Kidney (tissue), 14 donors: ENCODE data around the gene NOL4L. TPM values are rescaled to one million over a fixed set of nuclear protein-coding genes. Genes with fewer than 3 reads are reported as not detected.
A peak's percentile ranks its signal among the peaks of the same experiment; 100 is the strongest.

Experiments used
- DNase-seq, 5 donors: peaks; one replicate each; pipeline ENCODE4 v3.0.0-alpha.2; 2013 to 2020
- FAIRE-seq: peaks from 2 replicates; lab custom pipeline; 2012; peaks lifted over from hg19 to GRCh38; lab: Jason Lieb, UNC
- H3K27ac ChIP-seq, 2 donors: one replicate each; pipeline ENCODE4 v1.7.0; 2013; ENCODE audit warnings: low read depth in 2 of 2, low read length in 2 of 2, inconsistent platforms in 1 of 2
- H3K27me3 ChIP-seq: one replicate; pipeline ENCODE4 v1.7.1; 2013; ENCODE audit warnings: low read length, inconsistent platforms; ENCODE audit not compliant: control insufficient read depth, insufficient read depth
- H3K36me3 ChIP-seq, 3 donors: one replicate each; pipeline versions ENCODE4 v1.7.0 to v1.7.1; 2013; ENCODE audit warnings: low read length in 3 of 3, control low read depth in 1 of 3, inconsistent platforms in 1 of 3; ENCODE audit not compliant: insufficient read depth in 3 of 3, control insufficient read depth in 2 of 3
- H3K4me1 ChIP-seq, 3 donors: one replicate each; pipeline versions ENCODE4 v1.7.0 to v1.7.1; 2013; ENCODE audit warnings: low read length in 3 of 3, inconsistent platforms in 1 of 3, low read depth in 1 of 3; ENCODE audit not compliant: control insufficient read depth in 2 of 3, insufficient read depth in 2 of 3
- H3K4me3 ChIP-seq, 3 donors: one replicate each; pipeline versions ENCODE4 v1.7.0 to v1.8.1; 2013; ENCODE audit warnings: low read length in 3 of 3, control low read depth in 1 of 3, inconsistent platforms in 1 of 3
- H3K9ac ChIP-seq, 3 donors: one replicate each; pipeline versions ENCODE4 v1.7.0 to v1.7.1; 2013; ENCODE audit warnings: low read length in 3 of 3, control low read depth in 1 of 3, inconsistent platforms in 1 of 3
- H3K9me3 ChIP-seq, 3 donors: one replicate each; pipeline versions ENCODE4 v1.7.0 to v1.7.1; 2013; ENCODE audit warnings: low read length in 3 of 3, control low read depth in 1 of 3, inconsistent platforms in 1 of 3; ENCODE audit not compliant: control insufficient read depth in 2 of 3, insufficient read depth in 1 of 3
- intact Hi-C: fragments of 100-400 bp; cut with DNase I; formaldehyde crosslinking; loops from one replicate; pipeline ENCODE4 v1.11.1; 2022
- polyA plus RNA-seq: library from polyadenylated mRNA; stranded (reverse); fragments of 350-450 nt; fragmentation: Illumina TruSeq; extraction: RNeasy Lipid Tissue Mini Kit (QIAGEN cat#74804); gene quantifications from one replicate; pipeline ENCODE4 v1.2.3, GENCODE V29; 2014; ENCODE audit warnings: low read depth, low replicate concordance; ENCODE audit not compliant: insufficient read depth
- total RNA-seq: library from RNA; stranded (reverse); fragmentation: NEBNext Ultra II Directional; extraction: Animal tissue kit (Norgen Biotek cat#: 25700); gene quantifications from one replicate; pipeline ENCODE4 v1.2.1, GENCODE V29; 2021
- TF ChIP-seq, protein P1 (sequence below): IDR thresholded peaks from 3 replicates; pipeline ENCODE4 v1.5.1; 2012; ENCODE audit warnings: mild to moderate bottlenecking, moderate library complexity, borderline replicate concordance; ENCODE audit not compliant: insufficient read depth; ENCODE audit errors: extremely low read depth
- donor health status: control.
- donor health status: control.
- donor health status: control.
- donor health status: control.
- donor health status: control.
- donor health status: DM: yes; HTN: yes; CAD: no.
- donor health status: Normal renal cell carcinoma (clear cell type).

Gene NOL4L
- total and polyA plus RNA-seq, 2 donors from 2014 or later: 14.1 to 19.4 TPM

DNA sequence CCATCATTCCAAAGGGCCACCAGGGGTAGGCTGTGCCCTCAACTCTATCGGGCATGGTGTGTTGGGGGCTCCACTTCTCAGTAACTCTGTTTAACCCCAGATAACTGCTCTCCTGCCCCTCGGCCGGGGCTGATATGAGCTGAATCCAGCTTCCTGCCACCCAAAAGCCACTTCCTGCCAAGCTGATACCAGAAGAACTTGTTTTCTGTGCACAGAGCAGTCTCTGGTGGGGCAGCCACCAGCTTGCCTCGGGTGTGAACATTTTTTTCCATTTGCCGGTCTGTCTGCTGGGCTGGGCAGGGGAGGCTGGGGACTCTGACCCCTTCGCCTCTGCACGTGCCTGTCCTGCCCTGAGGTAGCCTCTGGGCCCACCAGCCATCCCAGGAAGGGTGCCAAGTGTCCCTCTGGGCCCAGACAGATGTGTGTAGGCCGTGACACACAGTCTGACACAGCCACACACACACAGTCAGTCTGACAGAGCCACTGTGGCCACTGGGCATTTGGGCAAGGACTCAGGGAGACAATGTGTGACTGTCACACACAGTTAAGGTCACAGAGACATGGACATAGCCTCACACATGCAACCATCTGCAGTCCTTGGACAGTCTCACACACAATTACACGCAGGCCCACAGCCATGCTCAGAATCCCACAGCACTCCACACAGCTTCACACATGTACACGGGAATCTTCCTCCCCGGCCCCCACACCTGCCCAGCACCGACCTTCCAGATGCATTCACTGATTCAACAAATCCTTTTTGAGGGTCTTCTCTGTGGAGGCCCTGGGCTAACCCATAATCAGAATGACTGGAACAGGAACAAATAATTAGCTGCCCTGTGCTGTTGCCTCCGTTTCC is 45.1 kb downstream of the NOL4L start:
- Histone ChIP-seq H3K4me1 (peaks cover 0 to 13% (median 3%) of the 10 kb centered on the region in 3 donors), H3K36me3 (no peaks in the 10 kb centered on the region), H3K4me3 (no peak overlapping the region), H3K27ac (no peak overlapping the region), H3K9ac (no peak overlapping the region), H3K9me3 (no peaks in the 10 kb centered on the region), H3K27me3 (no peaks in the 10 kb centered on the region)
- intact Hi-C loops: no loop called here
- DNase-seq (peak in 1 of 5 donors; percentile 47), FAIRE-seq (no peak)
- TF ChIP-seq, protein P1, sequence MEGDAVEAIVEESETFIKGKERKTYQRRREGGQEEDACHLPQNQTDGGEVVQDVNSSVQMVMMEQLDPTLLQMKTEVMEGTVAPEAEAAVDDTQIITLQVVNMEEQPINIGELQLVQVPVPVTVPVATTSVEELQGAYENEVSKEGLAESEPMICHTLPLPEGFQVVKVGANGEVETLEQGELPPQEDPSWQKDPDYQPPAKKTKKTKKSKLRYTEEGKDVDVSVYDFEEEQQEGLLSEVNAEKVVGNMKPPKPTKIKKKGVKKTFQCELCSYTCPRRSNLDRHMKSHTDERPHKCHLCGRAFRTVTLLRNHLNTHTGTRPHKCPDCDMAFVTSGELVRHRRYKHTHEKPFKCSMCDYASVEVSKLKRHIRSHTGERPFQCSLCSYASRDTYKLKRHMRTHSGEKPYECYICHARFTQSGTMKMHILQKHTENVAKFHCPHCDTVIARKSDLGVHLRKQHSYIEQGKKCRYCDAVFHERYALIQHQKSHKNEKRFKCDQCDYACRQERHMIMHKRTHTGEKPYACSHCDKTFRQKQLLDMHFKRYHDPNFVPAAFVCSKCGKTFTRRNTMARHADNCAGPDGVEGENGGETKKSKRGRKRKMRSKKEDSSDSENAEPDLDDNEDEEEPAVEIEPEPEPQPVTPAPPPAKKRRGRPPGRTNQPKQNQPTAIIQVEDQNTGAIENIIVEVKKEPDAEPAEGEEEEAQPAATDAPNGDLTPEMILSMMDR: no peak

DNA sequence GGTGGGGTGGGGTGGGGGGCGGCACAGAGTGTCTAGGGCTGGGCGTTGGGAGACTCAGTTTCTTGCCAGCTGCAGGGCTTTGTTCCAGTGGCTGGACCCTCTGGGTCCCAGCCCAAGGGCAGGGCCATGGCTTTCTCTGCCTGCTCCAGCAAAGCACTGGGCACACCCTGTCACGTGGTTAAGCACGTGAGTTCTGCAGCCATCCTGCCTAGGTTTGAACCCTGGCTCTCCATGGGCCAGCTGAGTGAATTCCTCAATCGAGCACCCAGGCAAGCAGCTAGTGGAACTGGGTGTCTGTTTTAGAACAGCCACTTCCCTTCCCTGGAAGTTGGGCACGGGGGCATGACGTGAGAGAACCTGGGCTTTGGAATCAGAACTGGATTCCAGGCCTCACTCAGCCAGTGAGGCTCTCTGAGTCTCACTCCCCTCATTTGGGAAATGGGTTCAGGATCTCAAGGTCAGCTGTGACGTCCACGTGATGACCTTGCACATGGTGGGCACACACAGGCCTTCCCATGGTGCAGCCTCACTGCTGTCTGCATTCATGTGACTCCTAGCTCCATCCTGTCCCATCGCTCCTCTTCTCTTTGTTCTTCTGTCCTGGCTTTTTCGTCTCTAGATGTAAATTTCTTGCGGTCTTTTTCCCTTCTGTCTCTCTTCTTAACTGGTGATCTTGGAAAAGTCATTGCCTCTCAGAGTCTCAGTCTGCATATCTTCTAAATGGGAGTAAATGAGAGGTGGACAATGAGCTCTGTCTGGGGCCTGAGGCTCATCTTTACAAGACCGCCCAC is 45.9 kb downstream of the NOL4L start:
- Histone ChIP-seq H3K27me3 (no peaks in the 10 kb centered on the region), H3K9ac (no peak overlapping the region), H3K27ac (no peak overlapping the region), H3K4me1 (peaks cover 0 to 13% (median 3%) of the 10 kb centered on the region in 3 donors), H3K36me3 (no peaks in the 10 kb centered on the region), H3K9me3 (no peaks in the 10 kb centered on the region), H3K4me3 (no peak overlapping the region)
- no peak for FAIRE-seq
- peak in 2 of 5 donors; percentile 29 to 66 for DNase-seq
- TF ChIP-seq, protein P1: no peak
- intact Hi-C loops: no loop called here

DNA sequence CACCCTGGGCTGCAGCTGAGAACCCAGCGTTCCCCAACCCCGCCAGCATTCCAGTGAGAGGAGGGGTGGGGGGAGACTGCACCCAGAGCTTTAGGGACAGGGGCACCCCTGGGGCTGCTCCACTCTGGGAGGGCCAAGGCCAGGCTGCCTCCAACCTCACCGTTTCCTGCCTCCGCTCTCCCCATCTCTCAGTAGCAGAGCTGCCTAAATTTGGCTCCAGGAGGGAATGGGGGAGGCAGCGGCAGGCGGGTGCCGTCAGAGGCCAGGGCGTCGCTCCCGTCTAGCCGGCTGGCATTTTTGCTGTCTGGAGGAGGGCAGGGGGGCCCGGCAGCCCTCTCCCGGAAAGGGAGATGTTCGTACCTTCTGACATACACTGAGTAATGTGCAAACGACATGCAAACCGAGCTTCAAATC is 46.6 kb downstream of the NOL4L start:
- TF ChIP-seq, protein P1: no peak
- DNase-seq (peak in 4 of 5 donors; percentile 68 to 79 (median 74)), FAIRE-seq (no peak)
- Histone ChIP-seq H3K36me3 (no peaks in the 10 kb centered on the region), H3K27me3 (no peaks in the 10 kb centered on the region), H3K9ac (no peak overlapping the region), H3K4me1 (peaks cover 0 to 13% (median 3%) of the 10 kb centered on the region in 3 donors), H3K4me3 (no peak overlapping the region), H3K9me3 (no peaks in the 10 kb centered on the region), H3K27ac (no peak overlapping the region)
- intact Hi-C loops: no loop called here
